Testis (tissue), 3 donors: ENCODE results near the gene COL25A1. TPM values are rescaled to one million over a fixed set of nuclear protein-coding genes. Genes with fewer than 3 reads are reported as not detected.

ENCODE experiments used
- DNase-seq: peaks from one replicate; pipeline ENCODE4 v3.0.0-alpha.2; 2019
- H3K27ac ChIP-seq, 2 donors: fragments of 200-600 bp; sonication (generic); one replicate each; pipeline ENCODE4 v1.5.1; 2019
- H3K27me3 ChIP-seq: fragments of 200-600 bp; sonication (generic); one replicate; pipeline ENCODE4 v1.5.1; 2019
- H3K36me3 ChIP-seq: fragments of 200-600 bp; sonication (generic); one replicate; pipeline ENCODE4 v1.5.1; 2017; ENCODE audit warnings: low read depth; ENCODE audit errors: missing control alignments
- H3K4me1 ChIP-seq: fragments of 200-600 bp; sonication (generic); one replicate; pipeline ENCODE4 v1.5.1; 2019
- H3K4me3 ChIP-seq, 2 donors: fragments of 200-600 bp; sonication (generic); one replicate each; pipeline ENCODE4 v1.5.1; 2017 to 2019
- H3K9me3 ChIP-seq: fragments of 200-600 bp; sonication (generic); one replicate; pipeline ENCODE4 v1.5.1; 2017
- CTCF ChIP-seq, 3 experiments: fragments of 450-650 bp in 2 of 3; fragments of 200-600 bp in 1 of 3; sonication (generic) in 1 of 3; IDR thresholded peaks; one replicate each; pipeline ENCODE4 v1.5.1; 2016 to 2019; ENCODE audit warnings: antibody characterized with exemption in 3 of 3, mild to moderate bottlenecking in 2 of 3, moderate library complexity in 1 of 3
- POLR2A ChIP-seq: fragments of 450-650 bp; IDR thresholded peaks from one replicate; pipeline ENCODE4 v1.6.1; 2017; ENCODE audit warnings: antibody characterized with exemption, mild to moderate bottlenecking, moderate library complexity
- WGBS, 2 donors: methylation state at CpG; one replicate each; pipeline ENCODE4 v1.1.5; 2018; 5-methylcytosine and 5-hydroxymethylcytosine counted together
- intact Hi-C: fragments of 100-400 bp; cut with DNase I; formaldehyde crosslinking; loops from one replicate; pipeline ENCODE4 v1.15.1; 2023; ENCODE audit warnings: low total_unique reads
- polyA plus RNA-seq: library from polyadenylated mRNA; stranded (reverse); fragments of 350-450 nt; fragmentation: Illumina TruSeq; extraction: RNeasy Lipid Tissue Mini Kit (QIAGEN cat#74804); gene quantifications from one replicate; pipeline ENCODE4 v1.2.3, GENCODE V29; 2014; ENCODE audit warnings: low read depth, low replicate concordance; ENCODE audit not compliant: insufficient read depth
- total RNA-seq, 2 donors: library from RNA; depleted of rRNA; stranded (reverse); fragments of >200 nt; gene quantifications; one replicate each; pipeline ENCODE4 v1.2.3, GENCODE V29; 2016

The COL25A1 gene
- total and polyA plus RNA-seq, 3 donors from 2014 or later = 11.7 to 19.2 (median 17.2) TPM

GRCh38 chr4:108965016-108965415, 337.4 kb downstream of the COL25A1 start:
- Histone ChIP-seq H3K4me1 (no peaks in the 10 kb centered on the region), H3K27me3 (no peaks in the 10 kb centered on the region), H3K9me3 (no peaks in the 10 kb centered on the region), H3K27ac (no peak overlapping the region), H3K4me3 (no peak overlapping the region), H3K36me3 (no peaks in the 10 kb centered on the region)
- WGBS, 2 donors = 43 to 52% methylated on average over 2 of the region's 2 CpGs
- no peak for DNase-seq
- no peak for TF ChIP-seq POLR2A
- no peak for TF ChIP-seq CTCF (IDR thresholded peaks at IDR 0.05)
- intact Hi-C loops = no loop called here

GRCh38 chr4:108963910-108964309, 338.5 kb downstream of the COL25A1 start:
- WGBS, 2 donors = 67 to 78% methylated on average over 1 of the region's 1 CpG
- no peak for DNase-seq
- H3K4me1 ChIP-seq = no peaks in the 10 kb centered on the region
- intact Hi-C loops = no loop called here
- TF ChIP-seq CTCF (IDR thresholded peaks at IDR 0.05) = no peak
- TF ChIP-seq POLR2A = no peak
- H3K4me3 ChIP-seq = no peak overlapping the region
- H3K27ac ChIP-seq = no peak overlapping the region
- H3K36me3 ChIP-seq = no peaks in the 10 kb centered on the region
- no peaks in the 10 kb centered on the region for H3K9me3 ChIP-seq
- H3K27me3 ChIP-seq = no peaks in the 10 kb centered on the region

GRCh38 chr4:108959491-108959890, 343.0 kb downstream of the COL25A1 start:
- no peak for DNase-seq
- TF ChIP-seq POLR2A = no peak
- no peak for TF ChIP-seq CTCF (IDR thresholded peaks at IDR 0.05)
- Histone ChIP-seq H3K36me3 (no peaks in the 10 kb centered on the region), H3K4me1 (no peaks in the 10 kb centered on the region), H3K4me3 (no peak overlapping the region), H3K27me3 (no peaks in the 10 kb centered on the region), H3K9me3 (no peaks in the 10 kb centered on the region), H3K27ac (no peak overlapping the region)
- intact Hi-C loops = no loop called here

GRCh38 chr4:108954880-108955279, 347.6 kb downstream of the COL25A1 start:
- intact Hi-C loops = no loop called here
- Histone ChIP-seq H3K27me3 (no peaks in the 10 kb centered on the region), H3K36me3 (no peaks in the 10 kb centered on the region), H3K9me3 (no peaks in the 10 kb centered on the region), H3K4me1 (no peaks in the 10 kb centered on the region), H3K4me3 (no peak overlapping the region), H3K27ac (no peak overlapping the region)
- DNase-seq = no peak
- 88 to 89% methylated on average over 3 of the region's 3 CpGs for WGBS, 2 donors
- no peak for TF ChIP-seq POLR2A
- no peak for TF ChIP-seq CTCF (IDR thresholded peaks at IDR 0.05)

- H3K9me3 ChIP-seq = no peaks in the 10 kb centered on the region
- no peaks in the 10 kb centered on the region for H3K4me1 ChIP-seq
- WGBS, 2 donors = 86% methylated on average over 4 of the region's 4 CpGs
- H3K4me3 ChIP-seq = no peak overlapping the region
- H3K27ac ChIP-seq = no peak overlapping the region
- TF ChIP-seq POLR2A (no peak), CTCF (IDR thresholded peaks at IDR 0.05) (no peak)
- no peak for DNase-seq
- intact Hi-C loops = no loop called here
- H3K36me3 ChIP-seq = no peaks in the 10 kb centered on the region
- no peaks in the 10 kb centered on the region for H3K27me3 ChIP-seq
These were observed 348.5 kb downstream of the COL25A1 start for GRCh38 chr4:108953941-108954340.
